ENCODE data around the gene SERPINA12.

Gene SERPINA12

GRCh38 chr14:94467728-94468520 lies 41.3 kb downstream of the SERPINA12 start:
- in situ Hi-C loops (cut with MboI; ENCODE audit: low sequenced_read_pairs) = no loop called here

DNA sequence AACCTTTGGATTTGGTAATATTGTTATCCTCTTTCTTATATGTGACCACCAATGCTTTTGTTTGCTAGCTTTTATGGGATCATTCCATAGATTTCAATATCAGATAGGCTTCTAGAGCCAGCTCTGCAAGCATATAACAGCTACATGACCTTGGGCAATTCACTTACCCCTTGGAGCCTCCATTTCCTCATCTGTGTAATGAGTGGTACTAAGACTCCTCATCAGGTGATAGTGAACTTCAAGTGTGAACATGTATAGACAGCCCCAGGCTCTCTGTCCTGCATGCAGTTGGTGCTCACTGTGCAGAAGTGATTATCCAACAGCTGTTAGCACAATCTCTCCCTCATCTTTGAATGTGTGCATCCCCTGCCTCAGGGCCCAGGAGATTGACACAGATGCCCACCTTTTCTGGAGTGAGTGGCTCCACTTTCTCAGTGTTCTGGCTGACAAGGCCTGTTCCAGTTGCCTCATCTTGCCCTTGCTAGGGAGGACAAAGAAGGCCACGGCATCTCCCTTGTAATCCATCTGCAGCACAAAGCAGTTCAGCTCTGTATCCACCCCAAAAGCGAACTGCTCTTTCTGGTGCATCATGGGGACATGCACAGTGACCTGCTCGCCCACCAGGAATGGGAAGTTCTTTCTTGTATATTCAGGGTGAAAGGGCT lies 42.4 kb downstream of the SERPINA12 start:
- in situ Hi-C loops (cut with MboI; ENCODE audit: low sequenced_read_pairs) = no loop called here

DNA sequence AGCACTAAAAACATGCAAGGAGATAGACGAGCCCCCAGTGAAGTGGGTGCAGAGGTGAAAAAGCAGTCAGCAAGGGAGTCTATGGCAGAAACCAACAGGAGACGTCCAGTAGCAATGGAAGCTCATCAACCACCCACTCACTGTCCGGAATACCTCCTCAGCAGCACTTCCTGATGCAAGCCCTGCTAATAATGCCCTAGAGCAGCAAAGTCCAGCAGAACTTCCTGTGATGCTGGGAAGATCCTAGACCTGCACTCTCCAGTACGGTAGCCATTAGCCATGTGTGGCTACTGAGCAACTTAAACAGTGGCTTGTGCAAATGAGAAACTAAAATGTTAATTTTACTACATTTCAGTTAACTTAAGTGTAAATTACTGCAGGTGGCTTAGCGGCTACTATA lies 44.2 kb downstream of the SERPINA12 start:
- in situ Hi-C loops (cut with MboI; ENCODE audit: low sequenced_read_pairs) = no loop called here

GRCh38 chr14:94464290-94464689 lies 45.0 kb downstream of the SERPINA12 start:
- in situ Hi-C loops (cut with MboI; ENCODE audit: low sequenced_read_pairs) = no loop called here

DNA sequence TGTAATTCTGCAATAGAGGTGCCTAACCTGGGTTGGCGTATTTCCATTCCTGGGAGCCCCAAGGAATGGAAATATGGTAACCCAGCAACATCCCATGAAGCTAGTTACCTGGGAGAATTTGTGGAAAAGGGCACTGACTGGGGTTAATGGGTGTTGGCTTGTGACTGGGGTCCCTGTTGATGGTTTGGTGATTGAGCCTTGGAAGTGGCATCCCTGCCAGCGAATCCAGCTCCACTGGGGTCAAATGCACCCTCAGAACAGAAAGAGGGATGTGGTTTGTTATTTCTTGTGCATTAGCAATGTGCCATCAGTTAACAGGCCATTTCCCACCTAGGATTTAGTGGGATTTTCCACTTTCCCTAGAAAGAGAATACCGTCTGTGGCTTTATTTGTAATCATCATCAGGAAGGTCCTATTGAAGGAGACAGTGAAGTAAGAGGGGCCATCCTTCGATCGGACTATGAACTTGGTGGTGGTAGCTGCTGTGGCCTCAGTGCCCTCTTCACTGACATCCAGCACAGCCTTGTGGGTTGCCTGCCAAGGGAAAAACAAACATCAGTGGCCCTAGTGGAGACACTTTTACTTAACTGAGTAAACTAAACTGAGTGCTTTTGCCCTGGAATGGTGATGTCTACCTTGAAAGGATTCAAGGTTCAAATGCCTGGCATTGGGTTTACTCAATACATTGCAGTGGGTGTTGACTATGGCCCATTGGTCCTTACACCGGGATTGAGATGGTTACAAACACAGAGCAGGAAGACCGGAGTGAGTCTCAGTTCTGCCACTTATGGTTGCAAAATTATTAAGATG lies 46.3 kb downstream of the SERPINA12 start:
- in situ Hi-C loops (cut with MboI; ENCODE audit: low sequenced_read_pairs) = no loop called here

- in situ Hi-C loops (cut with MboI; ENCODE audit: low sequenced_read_pairs) = no loop called here
These were observed 47.1 kb downstream of the SERPINA12 start for GRCh38 chr14:94462219-94462551.

GRCh38 chr14:94461526-94462218 lies 47.6 kb downstream of the SERPINA12 start:
- in situ Hi-C loops (cut with MboI; ENCODE audit: low sequenced_read_pairs) = no loop called here

DNA sequence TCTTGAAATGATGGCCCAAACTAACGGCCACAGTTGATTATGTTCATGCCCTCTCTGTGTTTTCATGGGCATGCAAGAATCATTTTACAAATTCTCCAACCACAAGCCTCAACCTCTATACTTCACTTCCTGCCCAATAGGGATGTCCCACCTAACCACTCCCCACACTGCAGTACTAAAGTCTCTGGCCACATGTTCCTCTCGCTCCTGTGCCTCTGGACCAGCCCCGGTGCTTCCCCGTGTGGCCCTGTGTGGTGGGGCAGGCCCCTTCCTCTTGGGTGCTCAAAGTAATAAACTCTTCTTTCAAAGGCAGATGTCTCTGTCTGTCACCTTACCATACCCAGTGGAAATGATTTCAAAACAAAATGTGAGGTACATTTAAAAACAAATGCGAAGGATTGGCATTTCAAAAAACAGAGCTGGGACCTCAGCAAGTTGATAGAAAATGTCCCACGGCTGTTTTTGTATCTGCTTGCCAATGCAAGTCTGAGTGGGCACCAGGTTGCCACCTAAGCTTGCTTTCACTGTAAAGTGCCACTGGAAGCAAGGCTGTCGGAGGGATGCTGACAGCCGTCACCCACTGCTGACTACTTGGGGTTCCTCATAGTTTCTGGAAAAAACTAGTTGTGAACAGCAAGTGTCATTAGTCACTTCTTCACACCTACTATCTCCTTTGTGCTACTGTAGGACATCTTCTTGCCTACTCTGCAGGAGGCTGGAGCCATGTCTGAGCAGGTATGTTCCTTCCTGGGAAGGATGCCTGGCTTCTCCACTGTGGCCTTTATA lies 48.4 kb downstream of the SERPINA12 start:
- in situ Hi-C loops (cut with MboI; ENCODE audit: low sequenced_read_pairs) = no loop called here

DNA sequence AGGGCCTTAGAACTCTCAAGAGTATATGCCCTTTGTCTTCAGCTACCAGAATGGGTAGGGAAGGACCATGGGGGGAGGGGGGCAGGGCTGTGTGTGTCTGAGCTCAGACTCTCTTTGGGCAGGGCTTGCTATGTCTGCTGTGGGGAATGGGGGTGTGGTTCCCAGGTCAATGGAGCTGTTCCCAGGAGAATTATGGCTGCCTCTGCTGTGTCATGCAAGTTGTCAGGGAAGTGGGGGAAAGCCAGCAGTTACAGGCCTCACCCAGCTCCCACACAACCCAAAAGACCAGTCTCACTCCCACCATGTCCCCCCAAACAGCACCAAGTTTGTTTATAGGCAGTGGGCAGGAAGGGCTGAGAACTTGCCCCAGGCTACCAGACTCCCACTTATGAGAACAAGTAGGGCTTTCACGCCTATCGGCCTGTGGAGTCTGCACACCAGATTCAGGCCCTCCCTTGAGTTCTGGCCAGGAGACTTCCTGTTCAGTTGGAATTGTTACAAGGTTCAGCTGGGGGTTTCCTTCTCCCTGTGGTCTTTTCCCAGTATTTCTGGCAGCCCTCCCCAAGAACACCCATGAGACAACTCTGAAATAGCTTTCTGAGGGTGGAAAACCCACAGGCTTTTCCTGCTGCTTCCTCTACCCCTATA lies 50.6 kb downstream of the SERPINA12 start:
- in situ Hi-C loops (cut with MboI; ENCODE audit: low sequenced_read_pairs) = no loop called here

GRCh38 chr14:94458096-94458495 lies 51.2 kb downstream of the SERPINA12 start:
- in situ Hi-C loops (cut with MboI; ENCODE audit: low sequenced_read_pairs) = no loop called here

- in situ Hi-C loops (cut with MboI; ENCODE audit: low sequenced_read_pairs) = no loop called here
These were observed 53.3 kb downstream of the SERPINA12 start for GRCh38 chr14:94455928-94456327.

- in situ Hi-C loops (cut with MboI; ENCODE audit: low sequenced_read_pairs) = no loop called here
These were observed 57.4 kb downstream of the SERPINA12 start for GRCh38 chr14:94451826-94452225.

DNA sequence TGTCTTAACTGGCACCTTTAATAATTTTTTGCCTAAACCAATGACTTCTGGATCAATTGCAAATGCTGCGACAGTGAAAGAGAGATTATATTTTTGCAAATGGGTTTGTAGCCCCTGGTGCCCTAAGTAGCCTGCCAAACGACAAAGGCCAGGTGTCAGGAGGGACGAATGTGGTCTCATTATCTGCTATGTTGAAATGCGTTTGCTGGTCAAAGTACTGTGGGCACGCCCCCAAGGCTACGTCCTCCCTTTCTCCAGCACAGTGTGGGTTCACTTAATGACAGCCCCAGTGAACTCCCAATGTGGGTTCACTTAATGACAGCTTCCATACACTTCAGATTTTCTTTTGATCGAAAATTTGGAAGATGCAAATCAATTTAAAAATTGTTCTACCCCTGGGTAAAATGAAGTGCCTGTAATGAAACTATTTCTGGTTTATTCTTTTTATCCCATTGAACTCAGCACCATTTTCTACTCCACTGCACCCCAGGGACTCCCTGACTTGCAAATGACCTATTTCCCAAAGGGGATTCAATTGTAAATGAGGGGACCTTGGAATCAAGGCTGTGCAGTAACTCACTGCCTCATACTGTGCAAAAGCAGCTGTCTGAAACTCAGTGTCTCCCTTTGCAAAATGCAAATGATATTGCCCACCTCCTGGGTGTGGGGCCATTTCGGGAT lies 58.0 kb downstream of the SERPINA12 start:
- in situ Hi-C loops (cut with MboI; ENCODE audit: low sequenced_read_pairs) = no loop called here

GRCh38 chr14:94450722-94451090 lies 58.6 kb downstream of the SERPINA12 start:
- in situ Hi-C loops (cut with MboI; ENCODE audit: low sequenced_read_pairs) = no loop called here

- in situ Hi-C loops (cut with MboI; ENCODE audit: low sequenced_read_pairs) = no loop called here
These were observed 59.3 kb downstream of the SERPINA12 start for GRCh38 chr14:94449930-94450329.

- in situ Hi-C loops (cut with MboI; ENCODE audit: low sequenced_read_pairs) = no loop called here
These were observed 61.0 kb downstream of the SERPINA12 start for GRCh38 chr14:94448071-94448808.

- in situ Hi-C loops (cut with MboI; ENCODE audit: low sequenced_read_pairs) = no loop called here
These were observed 62.1 kb downstream of the SERPINA12 start for GRCh38 chr14:94447206-94447605.

DNA sequence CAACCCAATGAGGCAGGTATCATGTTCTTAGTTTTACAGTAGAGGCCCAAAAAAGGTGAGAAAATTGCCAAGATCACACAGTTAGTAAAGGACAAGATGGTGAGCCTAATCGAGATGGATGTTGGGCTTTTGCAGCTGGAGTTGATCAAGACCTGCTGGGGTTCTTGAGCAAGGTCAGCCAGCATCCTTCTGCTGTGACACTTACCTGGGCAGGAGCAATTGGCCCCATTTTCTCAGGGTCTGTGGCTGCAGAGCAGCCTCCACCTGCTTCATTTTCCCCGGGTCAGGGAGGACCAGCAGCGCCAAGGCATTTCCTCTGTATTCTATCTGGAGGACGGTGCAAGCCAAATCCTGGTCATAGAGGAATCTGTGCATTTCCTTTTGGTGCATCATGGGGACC lies 63.1 kb downstream of the SERPINA12 start:
- in situ Hi-C loops (cut with MboI; ENCODE audit: low sequenced_read_pairs) = no loop called here

GRCh38 chr14:94445003-94445402 lies 64.3 kb downstream of the SERPINA12 start:
- in situ Hi-C loops (cut with MboI; ENCODE audit: low sequenced_read_pairs) = no loop called here

Measured in HL-60/S4 (cell line).